Measurements from ENCODE around the gene PTCD1.

GRCh38 chr7:99420213-99420612 lies 18.4 kb downstream of the PTCD1 start:
- TF ChIP-seq EZH2 (IDR thresholded peaks at IDR 0.05; ENCODE audit: insufficient read depth, poor library complexity, severe bottlenecking) (no peak), EZH2phosphoT487 (IDR thresholded peaks at IDR 0.05; ENCODE audit: insufficient read depth, low read depth) (no peak)

All from GM23248 (cell line).